ENCODE data around the gene IQCH.
A peak's percentile ranks its signal among the peaks of the same experiment; 100 is the strongest.

Gene IQCH

GRCh38 chr15:67506775-67507747 lies 252.5 kb downstream of the IQCH start:
- DNase-seq, result no peak

- no peak for DNase-seq
Observed at GRCh38 chr15:67508407-67508806, 253.8 kb downstream of the IQCH start.

- no peak for DNase-seq
Observed at GRCh38 chr15:67509918-67510317, 255.3 kb downstream of the IQCH start.

- no peak for DNase-seq
Observed at GRCh38 chr15:67510597-67511190, 256.1 kb downstream of the IQCH start.

- DNase-seq, result no peak
Observed at GRCh38 chr15:67511606-67512005, 257.0 kb downstream of the IQCH start.

GRCh38 chr15:67512140-67512539 lies 257.6 kb downstream of the IQCH start:
- no peak for DNase-seq

- DNase-seq, result no peak
Observed at GRCh38 chr15:67512933-67513714, 258.5 kb downstream of the IQCH start.

GRCh38 chr15:67515090-67515489 lies 260.5 kb downstream of the IQCH start:
- DNase-seq, result no peak

- DNase-seq, result no peak
Observed at GRCh38 chr15:67515557-67515956, 261.0 kb downstream of the IQCH start.

- DNase-seq, result no peak
Observed at GRCh38 chr15:67520321-67521028, 265.9 kb downstream of the IQCH start.

- DNase-seq, result peak; percentile 60
Observed at GRCh38 chr15:67521029-67521782, 266.6 kb downstream of the IQCH start, which contains the start of gene C15orf61. Gene C15orf61, plus strand, starts transcription at chr15:67521131. Its CDS starts 118 bp downstream, at chr15:67521249.

GRCh38 chr15:67521783-67522568 lies 267.4 kb downstream of the IQCH start:
- no peak for DNase-seq

GRCh38 chr15:67523330-67523729 lies 268.7 kb downstream of the IQCH start:
- DNase-seq, result no peak

GRCh38 chr15:67524235-67524634 lies 269.6 kb downstream of the IQCH start:
- DNase-seq, result no peak

GRCh38 chr15:67528513-67528912 lies 273.9 kb downstream of the IQCH start:
- no peak for DNase-seq

GRCh38 chr15:67531379-67531914 lies 276.9 kb downstream of the IQCH start:
- DNase-seq, result no peak

- no peak for DNase-seq
Observed at GRCh38 chr15:67533873-67534272, 279.3 kb downstream of the IQCH start.

GRCh38 chr15:67534360-67534759 lies 279.8 kb downstream of the IQCH start:
- DNase-seq, result no peak

GRCh38 chr15:67537771-67538170 lies 283.2 kb downstream of the IQCH start:
- no peak for DNase-seq

All from DMS79 treated with DMSO at 0.1 percent for 48 hours (cell line).